ENCODE results near the gene HOXB5.

DNA sequence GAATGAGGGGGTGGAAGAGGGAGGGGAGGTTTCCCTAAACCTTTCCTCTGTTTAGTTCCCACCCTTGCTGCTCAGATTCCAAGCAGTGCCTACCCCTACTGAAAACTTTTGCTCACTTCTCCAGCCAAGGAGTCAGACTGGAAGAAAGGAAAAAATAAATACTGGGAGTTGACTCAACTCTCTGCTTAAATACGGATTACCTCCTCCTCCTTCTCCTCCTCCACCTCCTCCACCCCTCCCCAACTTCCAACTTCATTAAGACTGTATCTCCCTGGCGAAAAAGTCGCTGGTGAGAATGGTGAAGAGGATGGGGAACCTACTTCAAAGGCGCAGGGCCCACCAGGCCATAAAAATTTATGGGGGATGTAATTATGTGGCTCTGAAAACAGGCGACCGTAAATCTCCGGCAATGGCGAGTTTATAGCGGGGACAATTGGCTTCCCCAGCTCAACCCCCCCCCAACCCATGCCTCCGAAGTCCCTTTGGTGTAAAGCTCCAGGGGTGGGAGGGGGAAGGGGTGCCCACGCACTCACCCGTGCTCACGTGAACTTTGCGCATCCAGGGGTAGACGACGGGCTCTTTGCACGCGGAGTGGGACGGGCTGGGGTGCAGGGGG is 16.1 kb downstream of the HOXB5 start:
- no peak for TF ChIP-seq CTCF (conservative IDR thresholded peaks at IDR 0.05 in 1 of 2, IDR thresholded peaks at IDR 0.05 in 1 of 2; ENCODE audit: extremely low read depth in 1 of 2, insufficient read depth in 1 of 2, low read depth in 1 of 2, low read length in 2 of 2)
- TF ChIP-seq EZH2 (IDR thresholded peaks at IDR 0.05; ENCODE audit: borderline replicate concordance, low read length): no peak
